ENCODE data around the gene NAV2. TPM values are rescaled to one million over a fixed set of nuclear protein-coding genes. Genes with fewer than 3 reads are reported as not detected.

Gene NAV2
- polyA plus RNA-seq, 1 donor, result 40.4 TPM

DNA sequence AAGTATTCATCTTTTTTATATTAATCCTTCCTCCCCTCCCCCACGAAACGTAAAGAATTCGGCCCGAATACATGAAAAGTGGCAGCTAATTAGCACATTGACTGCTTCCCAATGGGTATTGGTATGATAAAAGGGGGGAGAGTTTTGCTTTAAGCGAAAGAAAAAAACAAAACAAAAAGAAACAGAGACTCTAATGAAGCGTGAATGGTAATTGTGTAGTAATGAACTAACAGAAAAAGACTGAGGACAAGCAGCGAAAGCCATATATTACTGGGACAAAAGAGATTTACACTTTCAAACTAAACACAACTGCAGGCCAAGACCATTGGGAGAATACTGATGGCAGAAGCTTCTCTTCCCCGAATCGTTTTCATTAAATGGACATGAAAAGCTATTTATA lies 445.1 kb downstream of the NAV2 start:
- DNase-seq, result no peak

DNA sequence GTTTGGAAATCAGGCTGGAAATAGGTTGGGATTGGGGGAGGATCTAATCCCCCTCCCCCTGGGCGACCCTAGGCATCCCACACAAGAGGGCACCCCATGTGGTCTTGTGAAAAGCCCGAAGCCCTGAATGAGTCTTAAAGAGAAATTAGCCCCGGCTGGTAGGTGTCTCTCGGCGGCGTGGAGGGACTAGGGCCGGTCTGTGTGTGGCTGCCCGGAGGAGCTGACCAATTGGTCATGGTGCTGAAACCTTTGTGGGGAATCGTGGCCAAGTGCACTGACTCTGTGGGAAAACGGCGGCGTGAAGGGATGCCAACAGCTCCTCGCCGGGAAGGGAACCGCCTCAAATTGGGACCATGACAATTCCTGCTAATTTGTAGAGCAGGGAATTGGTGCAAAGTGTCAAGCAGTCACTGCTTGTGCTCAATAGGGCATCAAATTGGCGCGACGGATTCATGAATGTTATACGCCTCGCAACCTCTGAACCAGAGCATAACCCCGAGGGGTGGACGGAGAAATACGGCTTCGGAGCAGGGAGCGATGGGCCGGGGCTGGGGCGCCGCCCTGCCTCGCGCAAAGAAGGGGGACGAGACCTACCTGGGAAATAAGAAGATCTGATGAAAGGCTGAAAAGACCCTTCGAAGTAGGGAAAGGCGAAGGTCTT lies 446.1 kb downstream of the NAV2 start:
- peak; percentile 87 for DNase-seq

DNA sequence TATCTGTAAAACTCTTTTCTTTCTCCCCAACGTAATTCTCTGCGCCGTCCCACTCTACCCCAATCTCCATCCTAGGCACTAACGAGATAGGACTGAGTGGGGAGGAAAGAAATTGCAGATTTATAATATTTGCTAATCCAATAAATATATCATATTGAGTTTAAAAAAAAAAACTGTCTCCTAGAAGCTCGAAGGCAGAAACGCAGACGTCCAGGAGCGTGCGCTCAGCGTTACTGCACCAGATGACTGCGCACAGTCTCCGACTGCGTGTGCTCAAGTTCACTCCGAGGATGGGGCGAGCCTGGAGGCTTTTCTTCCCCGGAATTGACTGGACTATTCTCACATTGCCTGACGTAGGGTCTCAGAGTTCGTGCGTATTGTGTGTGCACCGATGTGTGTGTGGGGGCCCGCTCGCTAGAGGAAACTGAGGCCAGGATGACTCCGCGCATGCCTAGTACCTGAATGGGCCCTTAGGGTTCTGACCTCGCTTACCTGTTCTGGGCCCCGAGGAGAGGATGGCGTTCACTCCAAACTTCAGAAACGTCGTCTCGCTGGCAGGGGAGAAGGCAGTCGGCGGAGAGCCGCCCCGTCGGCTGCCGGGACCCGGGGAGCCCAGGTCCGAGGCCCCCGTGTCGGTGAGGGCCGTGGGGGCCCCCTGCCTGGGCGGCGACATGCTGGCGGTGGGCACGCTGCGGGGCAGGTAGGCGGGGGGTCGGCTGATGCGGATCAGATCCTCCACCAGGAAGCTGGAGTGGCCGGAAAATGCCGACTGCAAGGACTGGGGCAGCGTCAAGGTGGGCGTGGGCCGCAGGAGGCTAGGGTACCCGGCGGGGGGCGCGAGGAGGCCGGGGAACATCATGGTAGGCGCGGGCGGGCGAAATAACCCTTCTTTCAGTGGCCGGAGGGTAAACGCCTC lies 447.1 kb downstream of the NAV2 start:
- no peak for DNase-seq

DNA sequence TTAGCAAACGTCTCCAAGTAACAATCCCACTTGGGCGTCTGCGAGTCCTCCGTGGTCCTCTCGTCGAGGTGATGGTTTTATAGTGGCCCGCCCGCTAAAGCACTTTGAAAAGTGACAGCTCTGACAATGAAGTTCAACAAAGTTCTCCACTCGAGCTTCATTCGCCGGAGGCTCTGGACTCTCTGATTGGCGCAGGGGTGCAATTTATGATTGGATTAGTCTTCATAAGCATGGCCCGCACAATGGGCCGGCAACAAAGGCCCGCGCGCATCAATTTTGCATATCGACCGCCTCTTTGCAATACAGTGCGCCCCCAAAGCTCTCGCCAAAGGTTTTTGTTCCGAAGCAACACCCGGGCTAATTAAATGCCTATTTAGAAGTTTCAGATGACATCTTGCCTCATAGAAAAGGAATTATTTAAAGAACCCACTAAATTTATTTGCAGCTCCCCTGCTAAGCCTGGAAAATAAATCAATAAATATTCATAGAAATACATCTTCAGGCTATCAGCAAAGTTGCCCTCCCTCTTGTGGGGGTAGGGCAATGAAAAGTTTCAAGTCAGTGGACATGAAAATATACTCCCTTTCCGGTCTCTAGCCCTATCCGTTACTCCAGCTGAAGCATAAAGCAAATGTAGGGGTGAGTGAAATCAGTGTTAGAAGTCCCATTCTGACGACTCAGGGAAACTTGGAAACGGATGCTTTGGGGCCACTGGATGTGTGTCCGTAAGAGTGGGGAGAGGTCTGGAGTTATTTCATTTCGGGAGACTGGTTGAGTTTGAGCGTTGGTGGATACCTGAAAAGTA lies 448.0 kb downstream of the NAV2 start, which contains the start of gene DBX1:
Gene DBX1 (minus strand): TSS at position 51 of the 805 bp plus-strand sequence. CDS start 151 bp downstream, outside the sequence.
- no peak for DNase-seq

DNA sequence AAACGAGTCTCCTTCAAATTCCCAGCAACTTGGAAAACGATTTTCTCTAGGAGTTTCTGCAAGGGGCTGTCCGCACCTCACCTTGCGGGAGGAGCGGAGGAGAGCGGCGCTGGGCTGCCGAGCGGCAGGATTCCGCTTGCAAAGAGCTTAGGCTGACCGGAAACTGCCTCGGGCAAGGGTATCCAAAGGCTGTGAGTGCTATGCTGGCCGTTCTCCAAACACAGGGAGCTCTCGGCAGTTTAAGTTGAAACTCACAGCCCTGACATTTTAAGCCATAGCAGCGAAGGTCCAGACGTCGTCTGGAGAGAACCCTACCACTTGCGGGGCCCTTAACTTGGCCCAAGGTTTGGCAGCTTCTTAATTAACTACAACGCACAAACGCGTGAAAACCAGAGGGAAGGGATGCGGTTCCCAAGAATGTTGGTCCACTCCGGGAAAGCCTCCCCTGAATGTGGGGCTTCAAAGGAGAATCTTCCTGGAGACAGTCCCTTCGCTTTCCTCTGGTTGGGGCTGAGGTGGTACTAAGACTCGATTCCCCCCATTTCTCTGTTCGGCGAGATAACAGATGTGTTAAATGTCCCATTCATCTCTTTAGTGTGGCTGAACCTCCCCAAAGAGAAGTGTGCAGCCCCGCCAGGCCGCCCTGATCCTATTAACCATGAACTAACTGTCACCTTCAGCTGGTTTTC lies 448.7 kb downstream of the NAV2 start:
- DNase-seq, result no peak

DNA sequence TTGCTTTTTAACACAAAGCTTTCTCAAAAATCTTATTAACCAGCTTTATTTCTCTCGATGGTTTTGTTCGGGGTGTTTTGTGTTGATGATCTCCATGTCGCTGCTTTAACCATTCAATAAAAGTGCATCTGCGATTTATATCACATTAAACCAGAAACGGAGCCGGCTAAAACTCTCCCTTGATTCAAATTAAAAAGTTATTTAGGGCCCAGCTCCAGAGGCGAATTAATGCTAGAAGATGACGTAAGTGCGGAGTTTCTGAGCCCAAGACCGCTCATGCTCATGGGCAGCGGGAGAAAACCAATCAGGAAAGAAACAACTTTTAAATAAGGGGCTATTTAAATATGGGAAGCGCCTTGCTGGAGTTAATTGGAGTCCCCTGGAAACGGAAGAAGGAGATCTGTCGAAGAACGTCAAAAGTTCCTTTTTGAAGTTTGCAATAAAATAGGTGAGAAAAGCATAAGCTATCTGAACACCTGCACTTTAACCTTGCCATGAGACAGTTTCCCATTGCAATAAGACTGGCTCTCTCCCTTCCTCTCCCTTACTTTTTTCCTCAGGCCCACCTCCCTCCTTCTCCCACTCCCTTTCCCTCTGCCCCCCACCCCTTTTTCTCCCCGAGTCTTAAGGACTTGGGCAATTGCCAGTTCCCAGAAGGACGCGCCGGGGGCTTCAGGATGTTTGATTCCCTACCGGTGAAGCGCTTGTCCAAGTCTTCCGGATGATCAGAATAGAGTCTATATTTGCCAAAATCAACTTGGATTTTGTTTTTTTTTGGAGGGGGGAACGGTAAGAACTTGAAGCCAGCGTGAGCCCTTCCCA lies 449.5 kb downstream of the NAV2 start:
- no peak for DNase-seq

DNA sequence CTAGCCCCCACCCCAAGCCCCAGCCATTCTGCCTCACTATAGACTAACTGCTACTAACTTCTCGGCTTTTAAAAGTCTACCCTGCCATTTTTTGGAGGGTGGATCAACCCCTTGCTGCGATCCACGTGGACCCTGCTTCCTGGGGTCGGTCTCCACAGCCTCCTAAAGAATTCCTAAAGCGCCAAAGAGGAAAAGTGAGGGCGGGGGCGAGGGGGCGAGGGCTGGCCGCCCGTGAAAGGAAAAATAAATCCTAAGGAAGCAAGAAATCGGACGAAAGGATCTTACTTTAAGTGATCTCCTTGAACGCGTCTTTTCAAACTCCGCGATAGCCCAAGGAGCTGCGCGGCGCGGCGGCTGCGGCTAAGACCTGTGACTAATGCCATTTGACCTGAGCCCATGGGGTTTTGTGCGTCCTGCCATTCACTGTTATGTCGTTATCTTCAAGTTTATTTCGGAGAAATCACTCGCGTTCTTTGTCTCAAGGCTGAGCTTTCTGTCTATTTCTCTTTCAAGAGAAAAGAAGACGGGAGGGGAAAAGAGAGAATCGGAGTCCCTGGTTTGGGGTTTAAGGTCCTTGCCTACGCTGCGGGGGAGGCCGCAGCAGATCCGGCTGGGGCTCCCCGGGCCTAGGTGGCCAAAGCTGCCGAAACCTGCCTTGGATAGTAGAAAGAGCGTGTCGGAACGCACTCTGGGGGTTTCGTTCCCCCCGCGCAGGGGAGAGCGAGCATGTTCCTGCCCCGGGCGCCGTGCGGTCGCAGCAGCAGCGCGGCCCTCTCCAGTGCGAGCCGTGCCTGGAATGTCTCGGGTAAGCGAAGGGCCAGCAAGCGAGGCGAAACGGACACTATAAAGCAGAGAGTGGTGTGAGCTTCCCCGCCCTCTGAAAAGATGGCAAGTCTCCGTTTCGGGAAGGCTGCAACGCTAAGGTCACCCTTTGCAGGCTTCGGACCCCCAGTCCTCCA lies 450.5 kb downstream of the NAV2 start:
- DNase-seq, result no peak

DNA sequence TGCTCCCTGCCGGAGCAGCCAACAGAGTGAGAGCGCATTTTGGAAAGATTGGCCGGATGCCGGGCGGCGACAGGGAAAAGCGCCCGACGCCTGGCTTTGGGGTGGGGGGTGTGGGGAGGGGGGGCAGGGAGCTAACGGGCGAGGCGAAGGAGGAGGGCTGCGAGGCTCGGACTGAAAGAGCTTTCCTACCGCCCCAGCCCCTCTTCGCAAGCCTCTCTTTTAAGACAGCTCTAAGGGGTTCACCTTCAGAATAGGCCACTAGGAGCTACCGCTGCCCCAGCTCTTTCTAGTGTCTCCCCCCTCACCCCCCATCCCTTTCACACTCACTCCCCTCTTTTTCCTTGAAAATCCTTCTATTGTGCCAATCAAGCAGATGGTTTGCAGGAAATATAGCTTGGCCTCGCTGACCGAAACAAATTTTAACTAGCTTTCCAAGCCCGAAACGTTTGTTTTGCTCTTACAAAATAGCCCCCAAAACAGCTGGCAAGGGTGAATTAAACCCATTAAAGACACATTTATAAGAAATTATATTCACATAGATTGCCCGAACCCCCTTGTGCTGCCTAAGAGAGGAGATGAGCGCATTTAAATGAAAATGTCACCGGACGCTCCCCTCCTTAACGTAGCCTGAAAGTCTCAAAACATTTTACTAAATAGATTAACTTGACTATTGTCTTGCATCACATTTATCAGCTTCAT lies 451.3 kb downstream of the NAV2 start:
- DNase-seq, result no peak
